ENCODE measurements around the gene THADA.

Gene THADA

DNA sequence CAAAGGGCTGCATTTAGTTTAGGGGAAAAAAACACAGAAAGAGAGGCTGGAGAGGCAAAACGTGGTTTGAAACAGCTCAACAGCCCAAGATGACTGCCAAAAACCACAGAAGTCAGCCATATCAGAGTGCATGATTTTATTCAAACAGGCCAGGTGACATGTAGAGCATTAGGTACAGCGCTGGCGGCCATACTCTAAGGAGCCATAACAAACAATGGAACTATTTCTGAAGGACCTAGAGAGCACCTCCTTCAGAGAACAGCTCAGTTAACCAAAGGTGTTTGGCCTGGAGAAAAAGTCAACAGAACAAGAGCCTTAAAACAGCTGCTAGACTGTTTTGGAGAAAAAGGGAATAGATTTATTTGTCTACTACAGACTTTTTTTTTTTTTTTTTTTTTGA lies 2.6 kb downstream of the THADA start:
- no peak for DNase-seq (ENCODE audit: low read depth)
- H3K4me3 ChIP-seq (ENCODE audit: low read depth, low read length), result no peak overlapping the region
- no peak for TF ChIP-seq CTCF (conservative IDR thresholded peaks at IDR 0.05; ENCODE audit: low read depth, low read length)

DNA sequence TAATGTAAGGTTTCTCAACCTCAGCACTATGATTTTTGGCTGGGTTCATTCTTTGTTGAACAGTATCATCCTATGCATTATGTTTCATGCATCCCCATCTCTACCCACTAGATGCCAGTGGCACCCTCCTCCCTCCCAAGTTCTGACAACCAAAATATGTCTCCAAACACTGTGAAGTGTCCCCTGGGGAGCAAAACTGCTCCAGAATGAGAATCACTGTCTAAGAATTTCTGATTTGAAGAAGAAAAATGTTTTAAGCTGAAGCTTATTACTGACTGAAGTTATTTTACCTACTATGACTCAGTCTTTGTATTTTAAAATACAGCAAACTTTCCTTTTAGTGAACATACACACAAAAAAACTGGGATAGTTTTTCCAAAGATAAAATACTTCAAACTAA lies 3.4 kb downstream of the THADA start:
- no peak overlapping the region for H3K4me3 ChIP-seq (ENCODE audit: low read depth, low read length)
- DNase-seq (ENCODE audit: low read depth), result peak; percentile 39
- peak; percentile 24 for TF ChIP-seq CTCF (conservative IDR thresholded peaks at IDR 0.05; ENCODE audit: low read depth, low read length)

DNA sequence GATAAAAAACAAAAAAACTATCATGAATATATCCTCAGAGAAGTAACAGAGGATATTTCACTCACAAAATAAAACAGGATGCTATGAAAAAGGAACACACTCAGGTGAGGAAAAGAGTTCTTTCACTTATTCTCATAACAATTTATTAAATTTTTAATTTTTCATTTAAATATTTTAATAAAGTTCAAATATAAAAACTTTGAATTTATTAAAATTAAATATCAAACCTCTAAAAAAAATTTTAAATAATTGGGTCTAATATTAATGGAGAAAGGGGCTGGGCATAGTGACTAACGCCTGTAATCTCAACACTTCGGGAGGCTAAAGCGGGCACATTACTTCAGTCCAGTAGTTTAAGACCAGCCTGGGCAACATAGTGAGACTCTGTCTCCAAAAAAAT lies 10.1 kb downstream of the THADA start:
- DNase-seq (ENCODE audit: low read depth), result no peak
- no peak for TF ChIP-seq CTCF (conservative IDR thresholded peaks at IDR 0.05; ENCODE audit: low read depth, low read length)
- H3K4me3 ChIP-seq (ENCODE audit: low read depth, low read length), result no peak overlapping the region

DNA sequence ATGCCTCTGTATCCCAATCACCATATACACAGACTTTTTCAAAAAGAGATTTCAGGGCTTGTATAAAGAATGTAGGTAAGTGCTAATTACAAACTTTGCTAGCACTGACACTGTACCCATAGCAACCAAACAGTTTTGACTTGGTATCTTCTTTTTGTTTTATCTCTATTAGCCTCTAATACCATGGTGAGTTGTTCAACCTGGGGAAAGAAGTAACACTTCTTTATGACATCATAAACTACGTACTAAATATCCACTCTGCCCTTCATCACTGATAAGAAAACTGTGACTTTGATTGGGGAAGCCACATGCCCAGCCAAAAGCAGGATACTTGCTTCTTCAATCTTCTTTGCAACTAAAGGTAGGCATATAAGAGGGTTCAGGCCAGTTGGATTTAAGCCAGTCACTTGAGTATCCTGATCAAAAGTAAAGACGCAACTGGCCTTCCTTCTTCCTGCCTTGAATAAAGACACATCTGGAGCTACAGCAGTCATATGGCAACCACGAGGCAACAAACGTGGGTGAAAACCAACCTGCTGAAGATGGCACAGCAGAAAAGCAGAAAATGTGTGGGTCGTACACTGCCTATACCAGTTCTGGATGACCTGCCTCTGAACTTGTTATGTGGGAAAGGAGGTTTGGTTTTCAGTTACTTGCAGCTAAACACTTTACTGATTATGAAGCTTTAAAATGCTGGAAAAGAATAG lies 16.4 kb downstream of the THADA start:
- no peak for TF ChIP-seq CTCF (conservative IDR thresholded peaks at IDR 0.05; ENCODE audit: low read depth, low read length)
- H3K4me3 ChIP-seq (ENCODE audit: low read depth, low read length), result no peak overlapping the region
- DNase-seq (ENCODE audit: low read depth), result no peak

GRCh38 chr2:43576981-43577892 lies 18.6 kb downstream of the THADA start:
- no peak overlapping the region for H3K4me3 ChIP-seq (ENCODE audit: low read depth, low read length)
- peak; percentile 83 for TF ChIP-seq CTCF (conservative IDR thresholded peaks at IDR 0.05; ENCODE audit: low read depth, low read length)
- peak; percentile 89 for DNase-seq (ENCODE audit: low read depth)

DNA sequence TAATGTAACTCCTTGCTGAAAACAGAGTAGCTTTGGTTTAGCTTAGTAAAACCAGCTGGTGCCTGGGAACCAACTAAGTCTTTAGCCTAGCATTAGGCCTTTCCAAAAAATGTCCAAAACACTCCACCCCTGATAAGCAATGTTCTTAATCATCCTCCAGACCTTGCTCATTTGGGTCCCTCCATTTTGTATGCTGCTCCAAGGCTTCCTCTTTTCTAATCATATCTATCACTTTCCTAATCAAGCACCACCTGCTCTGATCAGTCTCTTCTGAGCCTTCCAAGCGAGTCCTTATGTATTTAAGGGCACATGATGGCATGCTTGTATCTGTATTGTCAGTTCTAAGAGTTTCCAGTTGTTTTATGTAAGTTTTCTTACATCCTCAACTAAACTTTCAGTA lies 23.6 kb downstream of the THADA start:
- no peak for TF ChIP-seq CTCF (conservative IDR thresholded peaks at IDR 0.05; ENCODE audit: low read depth, low read length)
- no peak for DNase-seq (ENCODE audit: low read depth)
- H3K4me3 ChIP-seq (ENCODE audit: low read depth, low read length), result no peak overlapping the region
